HG03097 (cell line): Measurements from ENCODE around the gene TECPR2.

Source experiments
- ATAC-seq: cut with Tn5 transposase; IDR thresholded peaks from one replicate; pipeline ENCODE4 v1.9.1; 2021; ENCODE audit not compliant: unreplicated experiment, low FRiP score

TECPR2 gene

GRCh38 chr14:102457509-102457908 is 94.8 kb downstream of the TECPR2 start:
- no peak for ATAC-seq

GRCh38 chr14:102461490-102462338 is 99.0 kb downstream of the TECPR2 start:
- ATAC-seq: no peak

- ATAC-seq: no peak
Observed at GRCh38 chr14:102462391-102462790, 99.7 kb downstream of the TECPR2 start.

- ATAC-seq: no peak
Observed at GRCh38 chr14:102464006-102464405, 101.3 kb downstream of the TECPR2 start.

- ATAC-seq: no peak
Observed at GRCh38 chr14:102464846-102465341, 102.2 kb downstream of the TECPR2 start.

GRCh38 chr14:102469261-102469660 is 106.5 kb downstream of the TECPR2 start:
- no peak for ATAC-seq

- no peak for ATAC-seq
Observed at GRCh38 chr14:102471921-102472790, 109.4 kb downstream of the TECPR2 start.

GRCh38 chr14:102472791-102473150 is 110.0 kb downstream of the TECPR2 start:
- ATAC-seq: no peak

- no peak for ATAC-seq
Observed at GRCh38 chr14:102473559-102473958, 110.8 kb downstream of the TECPR2 start.

GRCh38 chr14:102474934-102475333 is 112.2 kb downstream of the TECPR2 start:
- ATAC-seq: no peak

- no peak for ATAC-seq
Observed at GRCh38 chr14:102479107-102479506, 116.4 kb downstream of the TECPR2 start.

GRCh38 chr14:102479777-102480176 is 117.0 kb downstream of the TECPR2 start:
- no peak for ATAC-seq

- no peak for ATAC-seq
Observed at GRCh38 chr14:102481371-102481770, 118.6 kb downstream of the TECPR2 start.

- ATAC-seq: no peak
Observed at GRCh38 chr14:102481791-102482238, 119.1 kb downstream of the TECPR2 start.

GRCh38 chr14:102484316-102484715 is 121.6 kb downstream of the TECPR2 start:
- no peak for ATAC-seq

GRCh38 chr14:102485693-102486512 is 123.2 kb downstream of the TECPR2 start:
- ATAC-seq: no peak

GRCh38 chr14:102486513-102487203 is 123.9 kb downstream of the TECPR2 start:
- ATAC-seq: no peak

- ATAC-seq: no peak
Observed at GRCh38 chr14:102487204-102487577, 124.5 kb downstream of the TECPR2 start.

- ATAC-seq: no peak
Observed at GRCh38 chr14:102490456-102490855, 127.7 kb downstream of the TECPR2 start.

- no peak for ATAC-seq
Observed at GRCh38 chr14:102491366-102491765, 128.6 kb downstream of the TECPR2 start.
